Activated naive CD8-positive, alpha-beta T cell treated with anti-CD3 and anti-CD28 coated beads, Interleukin-2, amount 50 U/mL, for 24 hours (primary cell): ENCODE results near the gene ARHGAP27.

Experiments
- ATAC-seq: fragments of 150-1000 bp; cut with Tn5 transposase; one replicate; pipeline ENCODE4 v1.10.0; 2021
- DNase-seq: peaks from one replicate; pipeline ENCODE4 v3.0.0; 2021
- H3K27ac Mint-ChIP-seq: one replicate; pipeline ENCODE4 v1.8.0; 2021; ENCODE audit warnings: mild to moderate bottlenecking, mixed read lengths
- H3K27me3 Mint-ChIP-seq: one replicate; pipeline ENCODE4 v1.8.0; 2021; ENCODE audit warnings: mixed read lengths
- H3K36me3 Mint-ChIP-seq: one replicate; pipeline ENCODE4 v1.8.0; 2021; ENCODE audit warnings: low read depth, mixed read lengths
- H3K4me1 Mint-ChIP-seq: one replicate; pipeline ENCODE4 v1.8.0; 2021; ENCODE audit warnings: mixed read lengths
- H3K4me3 Mint-ChIP-seq: one replicate; pipeline ENCODE4 v1.8.0; 2021; ENCODE audit warnings: mild to moderate bottlenecking, moderate library complexity, mixed read lengths
- H3K9me3 Mint-ChIP-seq: one replicate; pipeline ENCODE4 v1.8.0; 2021; ENCODE audit warnings: mixed read lengths

The ARHGAP27 gene

DNA sequence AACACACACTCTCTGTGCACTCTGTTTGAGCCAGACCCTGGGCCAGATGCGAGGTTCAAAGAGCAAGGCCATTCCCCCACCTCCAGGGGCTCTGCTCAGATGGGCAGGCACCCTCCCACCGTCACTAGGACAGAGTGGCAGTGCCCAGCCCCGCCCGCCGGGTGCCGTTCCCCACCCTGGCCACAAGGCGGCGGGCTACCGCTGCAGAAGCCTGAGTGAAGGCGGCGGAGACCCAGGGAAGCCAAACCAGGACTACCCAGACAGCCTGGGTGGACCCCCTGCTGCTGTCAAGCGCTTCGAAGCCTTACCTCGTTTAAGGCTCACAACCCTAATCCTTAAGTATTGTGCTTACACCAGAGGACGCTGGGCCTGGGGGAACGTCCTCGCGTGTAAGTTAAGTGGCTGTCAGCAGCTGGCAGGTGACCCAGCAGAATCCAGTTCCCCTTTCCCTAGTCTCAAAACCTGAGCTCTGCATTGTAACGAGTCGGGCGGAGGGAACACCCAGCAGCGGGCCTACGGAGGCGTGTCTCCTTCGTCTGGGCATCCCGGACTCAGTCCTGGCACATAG lies 4.5 kb downstream of the ARHGAP27 start:
- Mint-ChIP-seq H3K27me3 (peaks cover 7% of the 10 kb centered on the region), H3K4me1 (peaks cover 22% of the 10 kb centered on the region), H3K36me3 (no peaks in the 10 kb centered on the region), H3K9me3 (no peaks in the 10 kb centered on the region), H3K27ac (peak overlapping the region; percentile 46), H3K4me3 (peak overlapping the region; percentile 44)
- DNase-seq (peak; percentile 87), ATAC-seq (peak; percentile 74)

DNA sequence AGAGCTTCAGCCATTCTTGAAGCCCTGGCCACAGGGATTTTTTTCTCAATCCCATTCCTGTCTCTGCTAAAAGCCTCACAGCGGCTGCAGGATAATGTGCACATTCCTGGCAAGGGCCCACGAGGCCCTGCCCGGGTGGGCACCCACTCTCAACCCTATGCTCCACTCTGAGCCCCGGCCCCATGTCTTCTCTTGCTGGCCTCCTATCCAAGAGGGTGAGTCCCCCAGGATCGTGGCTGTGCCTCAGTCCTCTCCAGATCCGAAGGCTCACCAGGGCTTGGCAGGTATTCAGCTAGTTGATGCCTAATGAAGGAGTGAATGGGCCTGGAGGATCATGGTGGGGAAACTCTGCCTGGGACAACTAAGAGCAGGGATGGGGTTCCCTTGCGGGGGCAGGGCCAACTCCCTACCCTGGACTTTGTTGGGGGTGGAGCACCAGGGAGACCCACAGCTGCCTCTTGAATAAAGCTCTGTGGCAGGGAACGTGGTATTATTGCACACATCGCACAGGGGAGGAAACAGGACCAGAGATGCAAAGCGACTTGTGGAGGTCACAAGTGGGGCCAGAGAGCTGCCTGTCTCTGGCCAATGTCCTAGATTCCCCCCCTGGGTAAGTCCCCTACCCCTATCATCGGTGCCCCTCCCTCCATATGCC lies 5.4 kb downstream of the ARHGAP27 start:
- Mint-ChIP-seq H3K9me3 (no peaks in the 10 kb centered on the region), H3K4me3 (no peak overlapping the region), H3K36me3 (no peaks in the 10 kb centered on the region), H3K27me3 (peaks cover 6% of the 10 kb centered on the region), H3K4me1 (peaks cover 22% of the 10 kb centered on the region), H3K27ac (no peak overlapping the region)
- DNase-seq (no peak), ATAC-seq (no peak)

DNA sequence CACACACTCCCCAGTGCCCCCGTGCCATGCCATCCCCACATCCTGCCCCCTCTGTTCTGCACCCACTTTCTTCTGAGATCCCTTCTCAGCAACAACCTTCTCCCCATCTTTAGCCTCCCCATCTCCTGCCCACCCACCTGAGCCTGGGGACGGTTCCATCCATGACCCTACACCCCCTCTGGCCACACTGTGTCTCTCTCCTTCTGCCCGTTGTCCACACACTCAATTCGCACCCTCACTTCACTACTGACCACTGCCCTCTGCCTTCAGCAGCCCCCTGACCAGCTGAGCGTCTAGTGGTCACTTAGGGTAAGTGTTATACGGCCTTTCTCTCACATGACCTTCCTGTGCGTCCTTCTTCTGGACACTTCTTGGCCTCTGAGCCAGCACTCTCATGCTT lies 6.1 kb downstream of the ARHGAP27 start:
- Mint-ChIP-seq H3K36me3 (no peaks in the 10 kb centered on the region), H3K27me3 (peaks cover 6% of the 10 kb centered on the region), H3K9me3 (no peaks in the 10 kb centered on the region), H3K27ac (no peak overlapping the region), H3K4me1 (peaks cover 21% of the 10 kb centered on the region), H3K4me3 (no peak overlapping the region)
- ATAC-seq, result no peak
- no peak for DNase-seq

DNA sequence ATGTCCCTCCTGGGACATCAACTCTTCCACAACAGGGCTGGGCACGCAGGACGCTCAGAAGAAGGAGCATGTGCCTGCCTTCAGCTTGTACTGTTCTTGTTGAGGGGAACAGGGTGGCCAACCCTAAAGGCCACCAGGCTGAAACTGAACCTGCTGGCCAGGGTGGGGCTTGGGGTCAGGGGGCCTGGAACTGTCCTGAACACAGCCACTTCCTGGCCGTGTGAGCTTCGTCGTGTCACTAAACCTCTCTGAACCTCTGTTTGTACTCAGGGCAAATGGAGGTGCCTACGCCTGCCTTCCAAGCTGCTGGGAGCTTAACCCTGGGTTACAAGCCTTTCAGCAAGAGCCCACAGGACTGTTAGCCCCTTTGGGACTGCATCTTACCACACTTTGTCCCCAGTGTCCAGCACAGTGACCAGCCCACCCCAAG lies 6.7 kb downstream of the ARHGAP27 start:
- Mint-ChIP-seq H3K9me3 (no peaks in the 10 kb centered on the region), H3K4me1 (peaks cover 17% of the 10 kb centered on the region), H3K27me3 (peaks cover 6% of the 10 kb centered on the region), H3K27ac (no peak overlapping the region), H3K4me3 (no peak overlapping the region), H3K36me3 (no peaks in the 10 kb centered on the region)
- ATAC-seq (no peak), DNase-seq (no peak)

DNA sequence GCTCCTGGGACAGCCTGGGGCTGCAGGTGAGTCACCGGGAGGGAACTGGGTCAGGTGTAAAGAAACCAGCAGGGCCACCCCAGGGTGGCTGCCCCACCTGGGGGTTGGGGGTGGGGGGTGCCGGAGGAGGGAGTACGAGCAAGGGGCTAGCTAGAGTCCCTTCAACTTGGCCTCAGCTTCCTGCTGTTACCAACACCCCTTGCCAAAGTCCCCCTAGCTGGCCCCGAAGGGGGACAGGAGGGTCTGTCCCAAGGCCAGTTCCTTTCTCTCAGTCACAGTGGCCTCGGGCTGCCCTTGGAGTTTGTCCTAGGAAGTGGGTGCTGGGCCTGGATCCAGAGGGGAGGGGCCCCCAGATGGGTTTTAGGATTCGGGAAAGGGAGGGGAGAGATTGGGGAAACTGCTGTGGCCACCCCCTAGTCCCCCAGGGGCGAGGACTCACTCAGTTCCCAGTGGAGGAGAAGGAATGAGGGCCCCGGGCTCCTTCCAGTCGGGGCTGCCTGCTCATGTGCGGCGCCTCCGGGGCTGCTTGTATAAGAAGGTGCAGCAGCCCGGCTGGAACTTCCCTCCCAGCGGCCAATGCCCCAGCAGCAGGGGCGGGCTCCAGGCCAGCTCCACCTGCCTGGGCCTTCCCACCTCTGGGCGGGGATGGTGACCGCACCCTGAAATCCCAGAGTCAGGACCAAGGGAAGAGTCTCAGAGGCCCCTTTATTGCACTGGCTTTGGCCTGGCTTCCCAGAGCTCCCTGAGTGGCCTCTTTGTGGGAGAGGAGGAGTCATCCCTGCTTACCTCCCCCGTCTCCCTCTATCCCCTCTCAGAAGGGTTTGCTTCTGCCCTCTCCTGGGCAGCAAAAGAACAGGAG lies 7.3 kb downstream of the ARHGAP27 start:
- Mint-ChIP-seq H3K4me1 (peaks cover 12% of the 10 kb centered on the region), H3K9me3 (no peaks in the 10 kb centered on the region), H3K27ac (no peak overlapping the region), H3K4me3 (no peak overlapping the region), H3K27me3 (peaks cover 6% of the 10 kb centered on the region), H3K36me3 (no peaks in the 10 kb centered on the region)
- ATAC-seq (no peak), DNase-seq (no peak)

DNA sequence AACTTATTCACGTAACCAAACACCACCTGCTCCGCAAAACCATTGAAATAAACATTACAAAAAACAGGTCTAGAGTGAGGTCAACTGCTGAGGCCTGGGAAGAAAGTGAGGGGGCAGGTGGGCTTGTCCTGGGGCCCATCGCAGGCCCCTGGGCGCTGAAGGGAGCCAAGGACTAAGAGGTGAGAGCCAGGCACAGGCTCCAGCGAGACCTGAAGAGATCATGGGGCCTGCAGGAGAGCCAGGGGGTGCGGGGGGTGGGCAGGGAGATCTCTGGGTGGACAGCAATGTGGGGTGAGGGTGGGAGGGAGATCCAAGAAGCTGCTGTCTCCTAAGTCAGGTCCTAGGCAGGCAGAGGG lies 7.9 kb downstream of the ARHGAP27 start:
- Mint-ChIP-seq H3K27me3 (peaks cover 6% of the 10 kb centered on the region), H3K4me1 (peaks cover 12% of the 10 kb centered on the region), H3K27ac (no peak overlapping the region), H3K4me3 (no peak overlapping the region), H3K9me3 (no peaks in the 10 kb centered on the region), H3K36me3 (no peaks in the 10 kb centered on the region)
- DNase-seq (no peak), ATAC-seq (no peak)

DNA sequence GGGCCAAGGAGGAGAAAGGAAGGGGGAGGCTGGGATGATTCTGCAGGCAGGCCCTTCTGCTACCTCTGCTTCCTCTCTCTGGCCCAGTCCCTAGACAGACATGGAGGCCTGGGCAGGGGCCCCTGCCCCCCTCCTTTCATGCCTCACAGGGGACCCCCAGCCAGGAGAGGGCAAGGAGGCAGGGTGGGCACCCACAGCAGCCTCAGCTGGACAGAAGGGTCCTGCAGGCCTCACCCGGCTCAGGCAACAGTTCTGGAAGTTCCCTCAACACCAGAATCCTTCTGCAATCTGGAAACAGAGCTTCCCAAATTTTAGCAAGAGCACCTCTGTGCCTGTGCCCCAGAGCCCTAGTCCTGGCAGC lies 8.7 kb downstream of the ARHGAP27 start:
- no peak for ATAC-seq
- DNase-seq, result no peak
- H3K4me3 Mint-ChIP-seq, result no peak overlapping the region
- H3K27me3 Mint-ChIP-seq, result peaks cover 4% of the 10 kb centered on the region
- no peaks in the 10 kb centered on the region for H3K9me3 Mint-ChIP-seq
- no peaks in the 10 kb centered on the region for H3K36me3 Mint-ChIP-seq
- H3K4me1 Mint-ChIP-seq, result peaks cover 9% of the 10 kb centered on the region
- no peak overlapping the region for H3K27ac Mint-ChIP-seq

DNA sequence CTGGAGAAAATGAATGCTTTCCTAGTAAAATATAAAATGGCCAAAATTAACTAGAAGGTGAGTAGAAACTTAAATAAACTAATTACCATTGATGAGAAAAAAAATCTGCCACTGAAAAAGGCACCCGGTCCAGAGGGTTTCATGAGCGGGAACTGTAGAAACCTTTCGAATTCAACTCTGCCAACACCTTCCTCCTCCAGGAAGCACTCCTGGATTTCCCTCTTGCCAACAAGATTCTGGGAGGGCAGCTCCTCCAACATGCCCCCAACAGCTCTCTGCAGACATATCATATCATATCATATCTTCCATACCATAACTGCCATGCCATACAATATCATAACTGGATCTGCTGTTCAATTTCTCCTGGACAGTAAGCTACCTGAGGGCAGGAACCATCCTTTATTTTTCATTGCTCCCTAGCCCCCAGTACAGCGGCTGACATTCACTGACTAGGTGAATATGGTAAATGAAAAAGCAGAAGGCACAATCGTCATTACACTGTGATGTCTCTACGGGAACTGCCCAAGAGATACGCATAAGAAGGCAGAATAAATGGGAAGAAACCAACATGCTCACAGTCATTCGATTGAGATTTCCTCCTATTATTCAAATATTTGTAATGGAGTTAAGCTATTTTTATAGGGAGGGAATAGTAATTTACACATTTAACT lies 9.2 kb downstream of the ARHGAP27 start:
- no peaks in the 10 kb centered on the region for H3K9me3 Mint-ChIP-seq
- no peaks in the 10 kb centered on the region for H3K36me3 Mint-ChIP-seq
- ATAC-seq (no peak), DNase-seq (no peak)
- H3K27me3 Mint-ChIP-seq, result no peaks in the 10 kb centered on the region
- H3K4me1 Mint-ChIP-seq, result peaks cover 4% of the 10 kb centered on the region
- no peak overlapping the region for H3K4me3 Mint-ChIP-seq
- H3K27ac Mint-ChIP-seq, result no peak overlapping the region

DNA sequence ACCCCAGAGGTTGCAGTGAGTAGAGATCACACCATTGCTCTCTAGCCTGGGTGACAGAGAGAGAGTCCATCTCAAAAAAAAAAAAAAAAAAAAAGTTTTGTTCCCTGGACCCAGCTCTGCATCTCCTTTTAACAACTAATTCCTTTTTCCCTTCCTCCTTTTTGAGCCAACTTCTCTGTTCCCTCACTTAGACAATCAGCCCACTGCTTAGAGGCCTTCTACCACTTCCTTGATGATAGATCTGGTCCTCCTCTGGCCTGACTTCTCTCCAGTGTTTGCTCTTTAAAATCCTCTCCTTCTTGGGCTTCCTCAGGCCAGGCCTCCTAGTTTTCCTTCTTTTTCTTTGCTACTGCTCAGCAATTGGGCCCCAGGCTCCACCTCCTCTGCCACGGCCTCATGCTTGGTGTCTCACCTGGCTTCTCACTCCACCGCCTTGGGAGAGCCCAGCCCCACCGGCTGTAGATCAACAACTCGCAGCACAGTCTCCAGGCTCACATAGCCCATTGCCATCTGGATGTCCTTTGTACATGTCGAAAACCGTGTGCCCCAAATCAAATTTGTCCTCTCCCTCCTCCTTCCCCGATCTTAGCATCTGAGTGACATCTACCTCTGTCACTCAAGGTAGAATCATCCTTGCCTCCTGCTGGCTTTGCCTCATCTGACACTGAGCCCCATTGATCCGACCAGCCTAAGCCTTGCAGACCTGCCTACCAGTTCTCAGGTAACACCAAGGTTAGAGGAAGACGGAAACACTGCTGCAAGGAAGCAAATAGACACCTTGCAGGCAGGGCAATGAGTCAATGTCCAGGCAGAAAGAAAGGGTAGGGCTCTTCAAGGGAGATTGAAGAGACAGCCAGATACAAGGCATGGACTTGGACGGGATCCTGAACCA lies 17.4 kb downstream of the ARHGAP27 start:
- H3K4me1 Mint-ChIP-seq, result peaks cover 25% of the 10 kb centered on the region

DNA sequence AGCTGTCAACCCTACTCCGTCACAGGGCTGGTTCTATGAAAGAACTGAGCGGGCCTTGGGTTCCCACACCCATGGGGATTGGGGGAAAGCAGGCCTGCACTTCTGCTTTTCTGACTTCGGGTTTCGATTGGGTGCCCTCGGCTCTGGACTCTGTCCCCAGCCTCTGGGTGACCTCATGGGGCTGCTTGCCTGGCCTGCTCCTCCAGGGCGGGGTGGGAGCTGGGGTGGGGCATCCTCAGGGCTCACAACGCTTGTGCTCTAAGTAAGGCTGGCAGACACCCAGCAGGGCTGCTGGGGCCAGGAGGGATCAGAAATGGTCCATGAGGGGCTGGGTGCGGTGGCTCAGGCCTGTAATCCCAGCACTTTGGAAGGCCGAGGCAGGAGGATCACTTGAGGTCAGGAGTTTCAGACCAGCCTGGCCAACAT lies 19.2 kb downstream of the ARHGAP27 start:
- Mint-ChIP-seq H3K9me3 (no peaks in the 10 kb centered on the region), H3K4me3 (no peak overlapping the region), H3K27me3 (no peaks in the 10 kb centered on the region), H3K36me3 (no peaks in the 10 kb centered on the region), H3K4me1 (peaks cover 34% of the 10 kb centered on the region), H3K27ac (no peak overlapping the region)
- ATAC-seq (no peak), DNase-seq (no peak)

More for the DNA sequence above, 17.4 kb downstream of the ARHGAP27 start:
- Mint-ChIP-seq H3K36me3 (no peaks in the 10 kb centered on the region), H3K4me3 (no peak overlapping the region), H3K9me3 (no peaks in the 10 kb centered on the region), H3K27me3 (no peaks in the 10 kb centered on the region), H3K27ac (no peak overlapping the region)
- DNase-seq, result no peak
- no peak for ATAC-seq

DNA sequence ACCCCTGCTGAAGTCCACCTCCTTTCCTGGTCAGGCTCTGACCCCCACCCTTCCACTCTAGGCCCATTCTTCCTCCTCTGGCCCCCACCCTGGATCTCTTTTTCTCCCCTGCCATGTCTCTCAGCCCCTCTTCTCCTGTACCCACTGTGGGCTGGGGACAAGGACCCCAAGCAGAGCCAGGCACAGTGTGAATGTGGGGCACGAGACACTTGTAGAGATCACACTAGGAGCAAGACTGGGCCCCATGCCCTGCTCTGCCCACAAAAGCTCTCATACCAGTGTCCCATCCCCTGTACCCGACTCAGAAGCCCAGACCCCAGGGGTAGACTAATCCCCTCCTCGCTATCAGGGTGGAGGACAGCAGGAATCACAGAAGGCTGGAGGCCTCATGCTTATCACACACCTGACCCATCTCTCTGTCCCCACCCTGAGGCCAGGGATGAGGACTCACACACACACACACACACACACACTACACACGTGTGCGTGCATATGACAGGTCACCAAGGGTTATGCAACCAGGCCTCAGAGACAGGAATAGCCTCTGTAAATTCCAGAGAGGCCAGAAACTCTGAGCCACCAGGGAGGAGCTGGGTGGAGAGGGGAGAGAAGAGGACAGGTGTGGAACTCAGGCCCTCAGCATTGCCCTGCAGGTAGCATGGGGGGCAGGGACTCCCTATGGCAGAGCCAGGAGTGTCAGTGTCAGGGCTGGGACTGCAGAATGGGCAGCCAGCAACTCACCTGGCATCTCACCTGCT lies 21.1 kb downstream of the ARHGAP27 start:
- Mint-ChIP-seq H3K4me1 (peaks cover 50% of the 10 kb centered on the region), H3K27ac (peak overlapping the region; percentile 96), H3K27me3 (no peaks in the 10 kb centered on the region), H3K9me3 (no peaks in the 10 kb centered on the region), H3K4me3 (peak overlapping the region; percentile 96), H3K36me3 (no peaks in the 10 kb centered on the region)
- ATAC-seq (no peak), DNase-seq (no peak)

DNA sequence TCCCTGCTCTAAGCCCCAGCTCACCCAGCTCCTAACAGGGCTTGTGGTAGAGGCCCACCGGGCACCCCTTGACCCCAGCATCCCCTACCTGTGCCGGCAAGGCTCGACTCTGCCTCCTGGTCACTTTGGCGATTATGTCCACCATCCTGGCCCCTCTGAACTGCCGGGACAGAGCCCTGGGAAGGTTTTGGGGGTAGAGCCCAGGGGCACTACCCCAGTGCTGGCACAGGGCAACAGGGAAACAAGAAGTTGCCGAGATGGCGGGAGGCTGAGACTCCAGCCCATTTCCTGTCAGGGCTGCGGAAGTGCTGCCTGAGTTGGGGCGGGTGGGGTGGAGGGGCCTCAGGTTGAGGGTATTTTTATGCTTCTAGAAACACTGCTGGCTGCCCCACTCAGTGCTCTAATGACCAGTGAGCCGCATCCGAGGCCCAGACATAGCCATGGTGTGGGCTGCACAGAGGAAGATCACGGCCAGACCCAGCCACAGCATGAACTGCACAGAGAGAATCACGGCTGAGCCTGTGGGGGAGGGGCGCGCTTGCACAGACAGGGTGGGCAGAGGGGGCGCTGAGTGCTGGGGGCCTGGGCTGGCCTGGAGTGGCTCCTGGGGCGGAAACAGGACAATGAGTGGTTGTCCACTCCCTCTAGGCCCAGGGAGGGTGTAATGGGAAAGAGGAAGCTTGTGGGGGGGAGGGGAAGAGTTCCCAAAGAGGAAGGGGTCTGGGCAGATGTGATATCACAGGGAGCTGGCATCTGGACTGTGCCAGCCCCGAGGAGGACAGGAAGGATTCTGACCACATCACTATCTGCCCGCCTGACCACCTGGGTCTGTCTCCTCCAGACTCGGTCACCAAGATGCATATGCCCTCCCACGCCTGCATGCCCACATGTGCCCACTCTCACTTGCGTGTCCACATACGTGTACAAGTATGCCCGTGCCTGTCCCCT lies 22.3 kb downstream of the ARHGAP27 start:
- DNase-seq, result peak; percentile 69
- Mint-ChIP-seq H3K36me3 (peaks cover 3% of the 10 kb centered on the region), H3K4me1 (peaks cover 53% of the 10 kb centered on the region), H3K27ac (peak overlapping the region; percentile 96), H3K4me3 (peak overlapping the region; percentile 96), H3K9me3 (no peaks in the 10 kb centered on the region), H3K27me3 (no peaks in the 10 kb centered on the region)
- ATAC-seq, result peak; percentile 76
